BJ (cell line): ENCODE measurements around the gene C20orf96. TPM values are rescaled to one million over a fixed set of nuclear protein-coding genes. Genes with fewer than 3 reads are reported as not detected.
A peak's percentile ranks its signal among the peaks of the same experiment; 100 is the strongest.

Experiments
- CTCF ChIA-PET: fragments of 350-600 bp; formaldehyde crosslinking; extraction: SDS; loops from one replicate; lab custom pipeline; 2021; ENCODE audit warnings: antibody characterized with exemption, inconsistent platforms; lab: Yijun Ruan, JAX
- POLR2A ChIA-PET: fragments of 300-600 bp; sonication (Branson Sonifier 250); formaldehyde crosslinking; extraction: SDS; loops from one replicate; lab custom pipeline; 2021; ENCODE audit warnings: antibody characterized with exemption; lab: Charles Lee
- DNase-seq: peaks from one replicate; pipeline ENCODE4 v3.0.0-alpha.2; 2011; ENCODE audit warnings: low read depth
- H3K27me3 ChIP-seq: 2 replicates; pipeline ENCODE4 v1.6.0; 2011; ENCODE audit warnings: low read length; ENCODE audit not compliant: control insufficient read depth, insufficient read depth
- H3K36me3 ChIP-seq: 2 replicates; pipeline ENCODE4 v1.5.1; 2011; ENCODE audit warnings: low read length; ENCODE audit not compliant: control insufficient read depth, insufficient read depth
- H3K4me3 ChIP-seq: 2 replicates; pipeline ENCODE4 v1.5.1; 2011; ENCODE audit warnings: low read depth, mild to moderate bottlenecking, control low read depth, low read length
- CTCF ChIP-seq: IDR thresholded peaks from 2 replicates; pipeline ENCODE4 v1.5.1; 2011; ENCODE audit warnings: low read depth, mild to moderate bottlenecking, control low read depth, inconsistent platforms, low read length, moderate library complexity; ENCODE audit not compliant: insufficient read depth
- polyA plus RNA-seq: library from polyadenylated mRNA; depleted of rRNA; stranded (reverse); fragments of >200 nt; gene quantifications from 2 replicates; pipeline ENCODE4 v1.2.3, GENCODE V29; 2011

The C20orf96 gene
- polyA plus RNA-seq, 1 experiment, result 5.5 TPM

DNA sequence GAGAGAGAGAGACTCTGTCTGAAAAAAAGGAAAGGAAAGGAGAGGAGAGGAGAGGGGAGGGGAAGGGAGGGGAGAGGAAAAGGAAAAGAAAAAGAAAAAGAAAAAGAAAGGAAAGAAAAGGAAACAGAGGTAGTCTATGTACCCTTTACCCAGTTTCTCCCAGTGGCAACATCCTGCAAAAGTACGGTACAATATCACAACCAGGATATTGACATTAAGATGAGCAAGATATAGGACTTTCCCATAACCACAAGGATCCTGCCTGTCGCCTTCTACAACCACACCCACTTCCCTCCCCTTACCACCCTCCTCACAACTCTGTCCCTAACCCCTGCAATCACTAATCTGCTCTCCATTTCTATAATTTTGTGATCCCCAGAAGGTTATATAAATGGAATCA is 4.0 kb downstream of the C20orf96 start:
- POLR2A ChIA-PET, result no interaction called here
- no peak for DNase-seq
- CTCF ChIA-PET, result interaction anchor here (1.5 kb wide), 1 partner anchor 44 kb away, joined by 4 read pairs; no protein-coding TSS in a partner anchor
- no peak for TF ChIP-seq CTCF
- H3K36me3 ChIP-seq, result no peaks in the 10 kb centered on the region
- H3K27me3 ChIP-seq, result no peaks in the 10 kb centered on the region
- no peak overlapping the region for H3K4me3 ChIP-seq

DNA sequence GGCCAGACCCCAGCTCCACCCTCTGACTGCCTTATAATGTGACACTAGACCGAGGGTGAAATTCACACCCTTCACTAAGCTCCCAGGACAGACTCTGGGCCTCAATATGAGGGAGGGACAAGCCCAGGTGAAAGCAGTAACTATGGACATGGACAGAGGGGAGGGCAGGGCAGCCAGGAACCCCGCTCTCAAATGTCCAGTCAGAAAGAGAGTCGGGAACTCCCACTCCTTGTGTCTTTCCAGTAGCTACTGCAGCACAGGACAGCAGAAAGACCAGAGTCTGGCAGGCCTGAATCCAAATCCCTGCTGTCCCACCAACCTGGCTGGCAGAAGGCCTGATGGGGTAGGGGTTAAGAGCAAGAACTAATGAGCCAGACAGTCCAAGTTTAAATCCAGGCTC is 6.4 kb downstream of the C20orf96 start:
- Histone ChIP-seq H3K36me3 (no peaks in the 10 kb centered on the region), H3K4me3 (no peak overlapping the region), H3K27me3 (no peaks in the 10 kb centered on the region)
- no peak for DNase-seq
- ChIA-PET CTCF (interaction anchor here (1.5 to 5.1 kb wide), 2 partner anchors 15 to 17 kb away, joined by 4 to 17 read pairs; no protein-coding TSS in a partner anchor), POLR2A (no interaction called here)
- TF ChIP-seq CTCF, result no peak

DNA sequence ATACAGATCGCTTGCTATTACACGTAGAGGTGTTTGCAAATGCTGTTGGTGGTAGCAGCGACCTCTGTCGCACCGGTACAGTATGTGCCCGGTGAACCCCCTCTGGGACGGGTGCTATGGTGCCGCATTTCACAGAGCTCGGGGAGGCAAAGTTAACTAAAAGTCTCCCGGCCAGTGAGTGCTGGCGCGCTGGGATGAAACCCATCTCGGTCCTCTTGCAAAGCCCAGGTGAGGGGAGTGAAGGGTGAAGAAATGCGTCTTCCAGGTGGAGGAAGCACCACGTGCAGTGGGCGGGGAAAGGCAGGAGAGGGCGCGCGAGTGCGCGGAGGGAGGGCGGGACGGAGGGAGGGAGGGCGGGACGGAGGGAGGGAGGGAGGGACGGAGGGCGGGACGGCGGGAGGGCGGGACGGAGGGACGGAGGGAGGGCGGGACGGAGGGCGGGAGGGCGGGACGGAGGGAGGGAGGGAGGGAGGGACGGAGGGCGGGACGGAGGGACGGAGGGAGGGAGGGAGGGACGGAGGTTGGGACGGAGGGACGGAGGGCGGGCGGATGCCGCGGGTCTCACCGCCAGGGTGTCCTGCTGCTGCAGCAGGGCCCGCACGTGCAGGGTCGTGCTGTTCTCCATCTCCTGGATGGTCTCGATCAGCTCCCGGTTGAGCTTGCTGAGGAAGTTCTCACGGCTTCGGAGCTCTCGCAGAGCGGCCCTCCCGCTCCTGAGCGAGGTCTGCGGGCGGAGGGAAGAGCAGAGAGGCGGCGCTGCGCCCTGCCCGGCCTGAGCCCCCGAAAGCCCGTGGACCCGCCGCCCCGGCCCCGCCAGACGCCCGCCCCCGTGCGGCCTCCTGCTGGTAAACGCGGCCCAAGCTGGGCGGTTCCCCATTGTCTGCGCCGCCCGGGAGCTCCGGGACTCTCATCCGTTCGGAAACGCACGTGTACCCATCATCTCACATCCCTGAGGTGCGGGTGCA is 11.7 kb downstream of the C20orf96 start:
- DNase-seq, result no peak
- Histone ChIP-seq H3K27me3 (no peaks in the 10 kb centered on the region), H3K36me3 (peaks cover 2% of the 10 kb centered on the region; the same call in 1 of the 2 replicates), H3K4me3 (no peak overlapping the region)
- 0 out of 2 replicates have a peak, but pooled peaks have one; percentile 9 for TF ChIP-seq CTCF
- POLR2A ChIA-PET, result no interaction called here
- CTCF ChIA-PET, result interaction anchor here (1.2 kb wide), 1 partner anchor 10 kb away, joined by 5 read pairs; no protein-coding TSS in a partner anchor

GRCh38 chr20:278181-278580 is 12.4 kb downstream of the C20orf96 start:
- CTCF ChIA-PET, result interaction anchor here (1.2 to 1.6 kb wide), 3 partner anchors 10 to 52 kb away, joined by 4 to 5 read pairs (median 4); no protein-coding TSS in a partner anchor
- no peaks in the 10 kb centered on the region for H3K27me3 ChIP-seq
- no peak for TF ChIP-seq CTCF
- peaks cover 2% of the 10 kb centered on the region; the same call in 1 of the 2 replicates for H3K36me3 ChIP-seq
- POLR2A ChIA-PET, result no interaction called here
- DNase-seq, result no peak
- H3K4me3 ChIP-seq, result no peak overlapping the region

DNA sequence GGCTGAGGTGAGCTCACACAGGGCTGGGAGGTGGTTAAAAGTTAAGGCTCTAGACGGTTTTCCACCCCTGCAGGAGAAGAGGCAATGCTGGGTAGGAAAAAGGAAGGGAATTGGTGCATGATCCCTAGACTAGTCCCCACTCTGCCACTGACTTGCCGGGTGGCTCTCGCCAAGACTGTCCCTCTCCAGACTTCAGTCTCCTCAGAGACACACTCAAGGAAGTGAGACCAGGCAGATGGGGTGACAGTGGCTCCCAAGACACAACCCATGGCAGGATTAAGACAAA is 13.1 kb downstream of the C20orf96 start:
- DNase-seq, result no peak
- no peak overlapping the region for H3K4me3 ChIP-seq
- ChIA-PET POLR2A (no interaction called here), CTCF (interaction anchor here (1.2 to 1.6 kb wide), 3 partner anchors 9 to 53 kb away, joined by 4 to 5 read pairs (median 4); no protein-coding TSS in a partner anchor)
- no peaks in the 10 kb centered on the region for H3K27me3 ChIP-seq
- peaks cover 2% of the 10 kb centered on the region; the same call in 1 of the 2 replicates for H3K36me3 ChIP-seq
- no peak for TF ChIP-seq CTCF
